GM12872 (cell line): ENCODE data around the gene SLC6A20.

ENCODE experiments used
- TF ChIP-seq, protein P1 (sequence below): IDR thresholded peaks from 3 replicates; pipeline ENCODE4 v1.5.1; 2011; ENCODE audit warnings: low read depth, mild to moderate bottlenecking, low read length, moderate library complexity; ENCODE audit not compliant: insufficient read depth

Gene SLC6A20

DNA sequence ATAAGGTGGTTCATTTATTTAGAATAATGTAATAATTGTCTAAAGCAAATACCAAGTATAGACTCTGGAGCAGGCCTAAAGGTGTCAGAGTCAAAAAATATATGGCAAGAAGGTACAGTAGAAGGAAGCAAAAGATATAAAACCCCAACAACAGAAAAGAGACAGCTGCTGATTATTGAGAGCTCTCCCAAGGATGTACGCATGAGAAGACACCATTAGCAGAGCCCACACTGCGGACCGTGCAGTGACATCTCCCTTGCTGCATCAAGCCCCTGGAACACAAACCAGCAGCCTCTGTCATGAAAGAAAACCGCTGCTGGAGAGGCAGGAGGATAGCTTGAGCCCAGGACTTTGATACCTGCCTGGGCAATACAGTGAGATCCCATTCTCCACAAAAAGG lies 18.0 kb upstream of the SLC6A20 start:
- TF ChIP-seq, protein P1, sequence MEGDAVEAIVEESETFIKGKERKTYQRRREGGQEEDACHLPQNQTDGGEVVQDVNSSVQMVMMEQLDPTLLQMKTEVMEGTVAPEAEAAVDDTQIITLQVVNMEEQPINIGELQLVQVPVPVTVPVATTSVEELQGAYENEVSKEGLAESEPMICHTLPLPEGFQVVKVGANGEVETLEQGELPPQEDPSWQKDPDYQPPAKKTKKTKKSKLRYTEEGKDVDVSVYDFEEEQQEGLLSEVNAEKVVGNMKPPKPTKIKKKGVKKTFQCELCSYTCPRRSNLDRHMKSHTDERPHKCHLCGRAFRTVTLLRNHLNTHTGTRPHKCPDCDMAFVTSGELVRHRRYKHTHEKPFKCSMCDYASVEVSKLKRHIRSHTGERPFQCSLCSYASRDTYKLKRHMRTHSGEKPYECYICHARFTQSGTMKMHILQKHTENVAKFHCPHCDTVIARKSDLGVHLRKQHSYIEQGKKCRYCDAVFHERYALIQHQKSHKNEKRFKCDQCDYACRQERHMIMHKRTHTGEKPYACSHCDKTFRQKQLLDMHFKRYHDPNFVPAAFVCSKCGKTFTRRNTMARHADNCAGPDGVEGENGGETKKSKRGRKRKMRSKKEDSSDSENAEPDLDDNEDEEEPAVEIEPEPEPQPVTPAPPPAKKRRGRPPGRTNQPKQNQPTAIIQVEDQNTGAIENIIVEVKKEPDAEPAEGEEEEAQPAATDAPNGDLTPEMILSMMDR: no peak

DNA sequence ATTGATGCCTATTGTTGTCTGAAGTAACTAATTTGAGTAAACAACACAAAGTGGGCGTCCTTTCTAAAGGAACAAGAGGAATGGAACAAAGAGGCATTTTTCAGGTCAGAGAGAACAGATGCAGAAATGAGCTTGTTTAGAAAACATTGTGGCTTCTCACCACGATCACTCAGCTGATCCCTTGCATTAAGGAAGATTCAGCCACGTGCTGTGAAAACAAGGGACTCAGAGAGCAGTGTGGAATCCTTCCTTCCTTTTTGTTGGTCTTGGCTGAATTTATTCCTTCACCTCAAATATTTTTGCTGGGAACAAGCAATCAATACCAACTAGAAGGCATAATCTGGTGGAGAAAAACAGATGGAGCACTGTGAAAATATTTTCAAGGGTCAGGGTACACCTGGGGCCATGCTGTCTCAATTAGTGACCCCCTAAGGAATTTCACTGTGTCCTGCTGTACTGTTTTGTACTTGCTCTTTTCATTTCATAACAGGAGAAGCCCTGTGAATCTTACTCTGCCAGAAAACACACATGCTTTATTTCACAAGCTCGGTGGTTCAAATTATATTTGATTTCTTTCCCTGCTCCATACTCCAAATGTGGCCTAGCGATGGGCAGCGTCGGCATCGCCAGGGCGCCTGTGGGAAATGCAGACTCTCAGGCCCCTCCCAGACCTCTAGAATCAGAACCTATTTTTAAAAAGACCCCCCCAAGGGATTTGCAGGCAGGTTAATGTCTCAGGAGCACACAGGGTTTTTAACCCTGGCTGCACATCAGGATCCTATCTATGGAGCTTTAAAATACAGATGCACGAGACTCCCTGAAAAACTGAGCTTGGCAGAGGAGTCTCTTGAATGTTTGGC lies 11.6 kb upstream of the SLC6A20 start:
- TF ChIP-seq, protein P1: no peak

DNA sequence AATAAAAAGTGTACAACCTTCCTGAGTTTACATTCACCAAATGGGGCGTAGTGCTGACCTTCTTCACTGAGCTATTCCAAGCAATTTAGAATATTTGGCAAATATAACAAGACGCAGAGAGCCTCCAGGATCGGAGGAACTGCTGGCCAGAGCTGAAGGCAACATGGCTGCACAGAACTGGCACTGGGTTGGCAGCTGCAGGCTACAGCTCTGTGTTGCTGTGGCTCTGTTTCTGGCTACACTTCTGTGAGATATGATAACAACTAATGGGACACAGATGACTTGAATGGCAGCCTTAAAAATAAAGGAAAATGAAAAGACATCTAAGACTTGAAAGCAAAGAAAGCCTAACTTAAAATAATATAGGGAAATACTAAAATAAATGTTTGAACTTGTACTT lies 10.8 kb upstream of the SLC6A20 start:
- TF ChIP-seq, protein P1: no peak

DNA sequence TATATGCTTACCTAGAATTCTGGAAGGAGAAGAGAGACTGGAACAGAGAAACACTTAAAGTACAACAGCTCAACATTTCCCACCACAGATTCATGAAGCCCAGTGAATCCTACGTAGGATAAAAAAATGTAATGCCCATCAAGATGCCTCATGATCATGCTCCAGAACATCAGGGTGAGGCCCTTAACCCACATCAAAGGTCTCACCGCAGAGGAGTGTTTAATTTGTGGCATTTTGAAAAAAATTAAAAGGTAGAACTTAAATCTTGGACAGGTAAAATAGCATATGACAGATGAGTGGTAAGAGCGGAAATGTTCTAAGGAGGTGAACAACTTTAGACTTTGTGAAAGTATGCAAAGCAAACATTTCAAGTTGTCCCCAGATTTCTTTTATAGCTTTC lies 9.7 kb upstream of the SLC6A20 start:
- TF ChIP-seq, protein P1: no peak

DNA sequence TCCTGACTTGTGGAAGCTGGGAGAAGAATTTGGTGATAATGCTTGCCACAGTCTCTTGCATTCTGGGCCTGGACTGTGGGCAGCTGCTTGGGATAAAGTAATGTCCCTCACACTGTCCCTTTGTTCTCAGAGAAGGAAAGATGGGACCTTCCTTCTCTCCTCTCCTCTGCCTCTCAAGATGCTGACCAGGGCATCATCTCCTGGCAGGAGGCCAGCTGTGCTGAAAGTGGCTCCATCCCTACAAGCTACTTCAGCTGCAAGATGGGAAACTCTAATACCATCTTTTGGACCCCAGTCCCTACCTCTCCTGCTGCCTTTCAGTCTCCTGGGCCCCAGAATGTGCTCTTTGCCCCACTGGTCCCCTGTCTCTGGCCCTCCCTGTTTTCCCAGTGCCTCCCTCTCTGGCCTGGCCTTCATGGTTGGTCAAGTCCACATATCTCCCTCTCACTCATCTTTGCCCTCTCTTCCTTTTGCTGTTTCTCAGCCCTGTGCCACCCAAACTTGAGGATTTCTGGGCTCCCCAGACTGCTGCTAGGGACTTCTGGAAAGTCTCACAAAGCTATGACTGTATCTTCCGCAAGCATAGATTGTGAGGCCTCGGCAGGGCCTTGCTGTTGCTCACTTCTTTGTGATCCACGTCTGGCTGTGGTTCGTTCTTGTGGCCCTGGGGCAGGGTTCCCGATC lies 7.1 kb upstream of the SLC6A20 start:
- TF ChIP-seq, protein P1: no peak

DNA sequence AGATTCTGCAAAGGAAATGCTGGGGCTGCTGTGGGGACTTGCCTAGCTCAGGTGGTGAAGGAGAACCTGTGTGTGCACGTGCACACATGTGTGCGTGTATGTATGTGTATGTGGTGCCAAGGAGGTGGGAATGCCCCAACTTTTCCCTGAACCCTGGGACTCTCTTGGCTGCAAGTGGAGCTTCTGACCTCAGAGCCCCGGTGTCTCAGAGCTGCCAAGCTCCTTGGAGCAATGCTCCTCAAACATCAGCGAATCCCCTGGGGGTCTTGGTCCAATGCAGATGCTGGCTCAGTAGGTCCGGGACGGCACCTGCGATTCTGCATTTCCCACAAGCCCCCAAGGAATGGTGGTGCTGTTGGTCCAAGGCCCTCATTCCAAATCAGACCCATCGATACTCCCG lies 5.8 kb upstream of the SLC6A20 start:
- TF ChIP-seq, protein P1: no peak

DNA sequence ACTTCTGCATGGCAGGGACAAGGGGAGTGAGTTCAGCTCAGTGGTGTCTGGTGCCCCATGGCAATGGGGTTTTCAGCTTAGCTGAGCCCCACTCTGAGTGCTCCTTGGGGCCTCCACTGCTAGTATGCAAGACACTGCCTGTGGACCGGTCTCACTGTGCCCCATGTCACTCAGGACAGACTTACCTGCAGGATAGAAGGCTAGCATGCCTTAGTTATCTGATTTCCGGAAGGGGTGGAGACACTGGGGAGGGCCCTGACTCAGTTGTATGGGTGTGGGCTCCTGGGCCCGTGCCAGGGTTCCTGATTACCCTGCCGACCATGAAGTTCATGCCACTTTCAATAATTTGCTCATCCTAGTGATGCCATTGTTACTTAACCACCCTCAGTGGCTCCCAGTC lies 4.3 kb upstream of the SLC6A20 start:
- TF ChIP-seq, protein P1: no peak
